Middle frontal gyrus (tissue), 1 donor: Measurements from ENCODE around the gene CDK5RAP2.
"Not testable (repeated sequence)": the region's sequence is repeated elsewhere in the genome, so short reads cannot be mapped to it uniquely, and the experiment has no call there.

Experiments
- DNase-seq: peaks from one replicate; pipeline ENCODE4 v3.0.0-alpha.2; 2015; ENCODE audit warnings: low spot score; ENCODE audit errors: extremely low spot score

The CDK5RAP2 gene

DNA sequence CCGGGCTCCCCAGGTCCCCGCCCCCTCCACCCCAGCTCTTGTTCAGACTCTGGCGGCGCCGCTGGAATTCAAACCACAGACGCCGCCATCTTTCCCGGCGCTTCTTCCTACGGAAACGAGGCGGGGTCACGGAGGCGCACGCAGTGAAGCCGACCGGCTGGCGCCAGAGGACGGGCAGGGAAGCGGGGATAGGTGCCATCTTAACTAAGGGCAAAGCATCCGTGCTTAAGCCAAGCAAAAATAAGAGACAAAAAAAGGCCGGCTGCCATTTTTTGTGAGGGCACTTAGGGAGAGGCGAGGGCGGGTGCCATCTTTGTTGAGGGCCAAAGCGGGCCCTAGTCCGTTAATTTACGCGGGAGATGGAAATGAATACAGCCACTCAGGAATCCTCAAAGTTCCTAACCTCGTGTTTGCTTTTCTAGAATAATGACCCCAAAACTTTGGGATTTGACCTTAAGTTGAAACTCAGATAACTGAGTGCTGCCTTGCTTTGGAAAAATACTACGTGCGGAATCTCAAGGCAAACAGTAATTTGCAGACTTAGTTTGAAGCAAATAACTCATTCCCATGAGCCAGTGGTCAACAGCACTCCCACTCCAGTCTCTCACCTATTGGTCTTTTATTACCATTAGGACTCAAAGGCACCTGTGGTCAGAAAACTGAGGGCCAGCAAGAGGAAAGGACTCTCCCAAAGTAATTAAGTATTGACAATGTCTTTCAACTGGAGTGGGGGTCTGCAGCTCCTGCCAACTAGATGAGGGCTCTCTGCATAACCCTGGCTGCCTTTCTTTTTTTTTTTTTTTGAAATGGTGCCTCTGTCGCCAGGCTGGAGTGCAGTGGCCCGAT lies at the start of gene CDK5RAP2:
CDK5RAP2 (minus strand) TSS at position 117 of the 846 bp plus-strand sequence. CDS start 189 bp downstream, outside the sequence.
- DNase-seq, result peak; percentile 98

DNA sequence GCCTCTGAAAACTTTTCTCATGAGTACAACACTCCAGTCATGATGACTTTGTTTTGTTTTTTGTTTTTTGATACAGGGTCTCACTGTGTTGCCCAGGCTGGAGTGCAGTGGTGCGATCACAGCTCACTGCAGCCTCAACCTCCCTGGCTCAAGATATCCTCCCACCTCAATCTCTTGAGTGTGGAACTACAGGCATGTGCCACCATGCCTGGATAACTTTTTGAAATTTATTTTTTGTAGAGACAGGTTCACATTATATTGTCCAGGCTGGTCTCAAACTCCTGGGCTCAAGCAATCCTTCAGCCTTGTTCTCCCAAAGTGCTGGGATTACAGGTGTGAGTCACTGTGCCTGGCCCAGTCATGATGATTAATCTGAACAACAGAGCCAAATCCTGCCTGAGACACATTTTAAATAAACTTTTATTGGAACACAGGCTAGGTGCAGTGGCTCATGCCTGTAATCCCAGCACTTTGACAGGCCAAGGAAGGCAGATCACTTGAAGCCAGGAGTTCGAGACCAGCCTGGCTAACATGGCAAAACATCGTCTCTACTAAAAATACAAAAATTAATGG lies 49.0 kb upstream of the CDK5RAP2 start:
- DNase-seq, result not testable (repeated sequence)

DNA sequence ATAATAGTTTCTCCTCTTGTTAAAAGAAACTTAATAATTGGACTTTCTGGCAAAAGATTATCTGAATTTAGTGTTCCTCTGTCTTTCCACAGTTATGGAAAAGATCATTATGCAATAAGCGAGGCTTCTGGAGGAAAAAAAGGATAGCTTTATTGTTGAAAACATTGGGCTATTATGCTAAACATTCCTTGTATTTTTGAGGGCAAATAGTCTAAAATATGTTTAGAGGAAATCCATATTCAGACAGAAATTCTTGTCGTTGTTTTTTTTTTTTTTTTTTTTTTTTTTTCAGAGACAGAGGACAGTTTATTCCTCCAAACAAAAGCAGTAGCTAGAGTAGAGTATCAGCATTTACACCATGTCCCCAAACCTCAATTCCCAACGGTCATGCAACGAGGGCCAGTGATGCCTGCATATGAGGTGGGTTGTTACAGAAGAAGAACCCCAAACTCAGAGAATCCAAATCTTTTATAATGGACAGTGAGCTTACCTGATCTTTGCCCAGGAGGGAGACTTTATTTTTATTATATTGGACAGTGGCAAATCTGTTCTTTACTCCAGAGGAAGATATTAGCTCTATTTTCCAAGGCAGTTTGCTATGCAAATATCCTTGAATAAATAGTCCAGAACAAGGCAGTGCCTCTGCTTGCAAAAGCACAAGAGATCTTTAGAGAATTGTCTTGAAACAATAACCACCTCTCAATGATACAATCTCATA lies 48.4 kb upstream of the CDK5RAP2 start:
- DNase-seq, result no peak

DNA sequence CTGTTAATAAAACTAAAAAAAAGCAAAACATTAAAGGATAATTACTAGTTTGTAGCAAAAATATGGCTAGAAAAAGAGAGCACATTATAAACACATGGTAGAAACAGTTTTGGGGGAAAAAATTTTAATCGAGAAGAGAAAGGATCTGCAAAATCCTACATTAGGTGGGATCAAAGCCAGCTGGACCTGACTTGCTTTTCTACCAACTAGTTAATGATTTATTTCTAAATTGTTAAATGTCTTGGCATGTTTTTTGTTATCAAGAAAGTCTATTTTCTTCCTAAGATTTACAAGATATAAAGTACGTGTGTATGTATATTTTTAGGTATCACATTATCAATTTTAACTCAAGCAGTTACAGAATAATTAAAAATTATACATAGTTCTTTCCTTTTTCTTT lies 47.1 kb upstream of the CDK5RAP2 start:
- DNase-seq, result no peak

DNA sequence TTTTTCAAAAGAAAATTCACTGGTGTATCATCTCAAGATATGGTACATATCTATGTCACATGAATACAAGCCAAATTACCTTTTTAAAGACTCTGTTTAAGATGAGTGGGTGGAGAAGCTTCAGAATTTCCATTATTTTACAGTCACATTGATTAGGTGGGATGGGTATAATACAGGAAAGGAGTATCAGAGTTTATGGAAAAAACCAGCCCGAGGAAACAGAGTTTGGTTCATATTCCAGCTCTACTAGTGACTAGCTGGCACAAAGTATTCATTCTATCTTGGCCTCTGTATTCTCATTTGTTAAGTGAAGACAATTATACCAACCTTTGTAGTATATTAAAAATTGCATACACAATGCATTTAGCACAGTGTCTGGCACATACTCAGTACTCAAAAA lies 46.5 kb upstream of the CDK5RAP2 start:
- no peak for DNase-seq

DNA sequence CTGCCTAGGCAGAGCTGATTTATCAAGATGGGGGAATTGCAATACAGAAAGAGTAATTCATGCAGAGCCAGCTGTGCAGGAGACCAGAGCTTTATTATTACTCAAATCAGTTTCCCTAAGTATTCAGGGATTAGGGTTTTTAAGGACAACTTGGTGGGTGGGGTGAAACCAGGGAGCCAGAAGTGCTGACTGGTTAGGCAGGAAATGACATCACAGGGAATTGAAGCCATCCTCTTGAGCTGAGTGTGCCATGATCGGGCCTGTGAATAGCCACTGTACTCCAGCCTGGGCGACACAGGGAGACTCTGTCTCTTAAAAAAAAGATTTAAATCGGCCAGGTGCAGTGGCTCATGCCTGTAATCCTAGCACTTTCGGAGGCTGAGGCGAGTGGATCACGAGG lies 45.3 kb upstream of the CDK5RAP2 start:
- no peak for DNase-seq

DNA sequence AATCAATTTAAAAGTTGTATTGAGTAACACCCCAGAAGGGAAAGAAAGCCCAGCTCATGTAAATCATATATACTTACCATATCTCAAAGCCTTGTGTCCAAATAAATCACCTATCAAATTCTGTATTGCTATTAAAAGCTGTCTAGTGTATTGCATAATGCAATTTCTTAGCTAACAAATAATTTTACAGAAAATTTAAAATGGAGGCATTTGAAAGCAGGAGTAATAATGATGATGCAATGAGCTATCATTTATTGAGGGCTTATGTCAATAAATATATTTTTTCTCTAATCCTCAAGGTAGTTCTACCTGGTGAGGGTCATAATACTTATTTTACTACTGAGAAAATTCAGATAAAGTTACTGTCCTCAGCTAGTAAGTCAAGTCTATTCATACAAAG lies 42.8 kb upstream of the CDK5RAP2 start:
- DNase-seq, result no peak

DNA sequence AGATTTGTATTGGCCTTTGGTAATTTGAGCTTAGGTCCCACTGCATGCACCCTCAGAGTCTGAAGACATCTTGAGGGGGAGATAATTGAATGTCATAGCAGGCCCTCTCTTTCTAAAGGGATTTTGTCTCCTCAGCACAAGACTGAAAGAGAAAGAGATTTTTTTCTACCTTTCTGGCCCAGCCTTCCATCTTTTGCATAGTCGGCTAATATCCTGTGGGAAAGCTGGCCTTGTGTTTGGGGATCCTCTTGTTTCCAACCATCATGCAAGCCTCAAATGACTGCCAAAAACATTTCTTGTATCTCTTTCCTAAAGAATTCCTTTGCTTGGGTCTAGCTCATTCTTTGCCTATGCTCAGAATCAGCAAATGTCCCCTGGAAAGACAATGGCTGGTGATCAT lies 42.0 kb upstream of the CDK5RAP2 start:
- no peak for DNase-seq

DNA sequence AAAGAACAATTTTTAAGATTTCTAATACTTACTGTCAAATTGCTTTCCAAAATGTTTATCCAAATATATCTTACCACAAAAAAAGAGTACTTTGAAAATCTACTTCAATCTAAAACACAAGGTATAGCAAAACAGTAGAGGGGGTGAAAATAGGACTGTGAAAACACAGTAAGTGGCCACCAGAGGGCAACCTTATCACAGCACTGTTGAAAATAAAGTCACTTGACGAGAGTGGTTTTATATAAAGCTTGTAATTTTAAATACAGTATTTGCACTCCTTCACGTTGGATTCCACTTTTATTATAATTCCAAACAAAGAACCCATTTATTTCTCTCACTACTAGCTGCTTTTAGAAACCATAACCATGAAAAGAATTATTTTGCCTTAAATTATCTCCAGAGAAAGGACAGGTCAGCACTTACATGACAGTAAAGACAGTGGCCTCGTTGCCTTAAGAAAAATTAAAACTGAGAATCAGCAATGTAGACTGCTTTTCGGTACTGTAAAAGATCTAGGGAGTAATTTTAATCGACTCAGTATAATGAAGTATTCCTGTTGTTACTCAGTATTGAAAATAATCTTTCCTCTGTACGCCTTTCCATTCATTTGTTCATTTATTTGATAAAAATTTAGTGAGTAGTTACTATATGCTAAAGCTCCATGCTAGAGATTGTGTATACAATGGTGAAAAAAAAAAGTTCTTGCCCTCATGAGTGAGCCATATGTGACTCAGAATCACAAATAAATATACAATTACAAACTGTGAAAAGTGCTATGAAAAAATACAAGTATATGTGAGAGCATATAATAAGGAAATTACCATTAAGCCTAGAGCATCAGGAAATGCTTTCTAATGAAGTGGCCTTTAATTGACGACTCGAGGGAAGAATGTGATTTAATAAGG lies 40.0 kb upstream of the CDK5RAP2 start:
- DNase-seq, result peak; percentile 58

DNA sequence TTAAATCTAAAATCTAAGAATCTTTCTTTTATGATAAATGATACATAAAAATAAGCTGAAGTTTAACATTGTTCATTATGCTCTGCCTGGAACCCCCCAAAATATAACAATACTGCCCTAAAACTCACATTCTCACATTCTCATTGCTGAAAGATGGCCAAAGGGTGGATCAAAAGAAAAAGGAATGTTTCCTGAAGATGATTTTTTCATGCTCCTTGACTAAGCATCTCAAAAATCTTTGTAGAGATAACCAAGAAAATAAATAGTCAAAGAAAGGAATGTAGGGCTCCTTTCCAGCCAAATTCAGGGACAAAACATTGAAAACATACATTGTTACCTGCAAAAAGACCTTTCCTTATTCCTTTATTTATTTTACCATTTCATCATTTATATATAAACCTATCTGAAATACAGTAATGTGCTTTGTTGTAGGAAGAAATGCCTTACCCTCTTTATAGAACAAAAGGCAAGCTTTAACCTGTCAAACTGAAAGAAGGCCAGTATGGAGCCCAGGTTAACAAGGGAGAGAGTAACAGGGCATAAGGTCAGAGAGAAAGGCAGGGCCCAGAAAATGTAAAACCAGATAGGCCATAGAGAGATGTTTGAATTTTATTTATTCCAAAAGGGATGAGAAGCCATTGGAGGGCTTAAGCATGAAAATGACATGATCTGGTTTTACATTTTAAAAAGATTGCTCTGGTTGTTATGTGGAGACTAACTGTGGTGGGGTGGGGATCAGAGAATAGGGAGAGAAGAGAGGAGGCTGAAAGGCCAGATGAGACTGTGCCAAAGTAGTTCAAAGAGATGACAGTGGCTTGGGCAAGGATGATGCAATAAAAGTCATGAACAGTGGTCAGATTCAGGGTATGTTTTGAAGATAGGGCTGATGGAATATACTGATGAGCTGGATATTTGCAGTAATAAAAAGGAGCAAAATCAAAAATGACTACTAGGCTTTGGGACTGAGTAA lies 37.3 kb upstream of the CDK5RAP2 start:
- DNase-seq, result no peak

DNA sequence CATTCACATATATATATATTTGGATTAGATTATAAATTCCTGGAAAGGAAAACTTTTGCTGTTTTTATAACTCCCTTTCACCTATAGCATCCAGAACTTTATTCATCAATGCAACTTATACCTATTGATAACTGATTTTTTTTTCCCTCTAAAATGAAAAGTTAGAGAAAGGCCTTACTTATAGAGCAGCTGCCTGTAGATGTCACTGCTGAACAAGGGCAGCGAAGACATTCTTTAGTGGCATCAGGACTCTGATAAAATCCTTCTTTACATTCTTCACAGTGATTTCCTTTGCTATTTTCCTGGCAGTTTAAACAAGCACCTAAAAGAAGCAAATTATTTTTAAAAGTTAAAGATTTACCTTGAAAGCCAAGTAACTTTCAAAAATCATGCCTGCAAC lies 32.3 kb upstream of the CDK5RAP2 start:
- no peak for DNase-seq

DNA sequence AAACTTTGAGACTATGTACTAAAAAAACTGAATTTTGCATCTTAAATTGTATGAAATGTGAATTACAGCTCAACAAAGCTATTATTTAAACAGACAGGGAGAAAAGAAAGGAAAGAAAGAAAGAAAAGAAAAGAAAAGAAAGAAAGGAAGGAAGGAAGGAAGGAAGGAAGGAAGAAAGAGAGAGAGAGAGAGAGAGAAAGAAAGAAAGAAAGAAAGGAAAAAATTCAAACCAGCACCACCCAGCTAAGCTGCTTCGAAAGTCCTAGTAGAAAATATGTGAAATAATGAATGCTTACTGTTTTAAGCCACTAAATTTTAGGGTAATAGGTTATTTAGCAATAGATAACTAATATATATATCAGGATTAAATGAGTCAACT lies 31.7 kb upstream of the CDK5RAP2 start:
- DNase-seq, result no peak

DNA sequence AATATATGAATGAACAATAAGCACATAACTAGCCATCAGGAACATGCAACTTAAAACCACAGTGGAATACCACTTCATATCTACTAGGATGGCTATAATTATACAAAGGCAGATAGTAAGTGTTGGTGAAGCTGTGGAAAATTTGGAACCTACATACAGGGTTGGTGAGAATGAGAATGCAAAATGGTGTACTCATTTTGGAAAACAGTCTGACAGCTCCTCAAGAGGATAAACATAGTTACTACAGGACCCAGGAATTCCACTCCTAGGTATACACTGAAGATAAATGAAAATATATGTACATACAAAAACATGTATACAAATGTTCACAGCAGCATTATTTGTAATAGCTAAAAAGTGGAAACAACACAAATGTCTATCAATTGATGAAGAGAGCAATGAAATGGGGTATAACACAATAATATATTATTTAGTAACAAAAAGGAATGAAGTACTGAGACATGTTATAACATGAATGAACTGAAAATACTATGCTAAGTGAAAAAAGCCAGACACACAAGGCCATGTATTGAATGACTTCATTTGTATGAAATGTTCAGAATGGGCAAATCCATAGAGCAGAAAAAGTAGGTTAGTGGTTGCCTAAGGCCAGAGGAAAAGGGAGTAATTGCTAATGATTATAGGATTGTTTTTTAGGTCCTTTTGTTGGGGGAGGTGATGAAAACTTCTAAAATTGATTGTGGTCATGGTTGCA lies 31.2 kb upstream of the CDK5RAP2 start:
- no peak for DNase-seq

DNA sequence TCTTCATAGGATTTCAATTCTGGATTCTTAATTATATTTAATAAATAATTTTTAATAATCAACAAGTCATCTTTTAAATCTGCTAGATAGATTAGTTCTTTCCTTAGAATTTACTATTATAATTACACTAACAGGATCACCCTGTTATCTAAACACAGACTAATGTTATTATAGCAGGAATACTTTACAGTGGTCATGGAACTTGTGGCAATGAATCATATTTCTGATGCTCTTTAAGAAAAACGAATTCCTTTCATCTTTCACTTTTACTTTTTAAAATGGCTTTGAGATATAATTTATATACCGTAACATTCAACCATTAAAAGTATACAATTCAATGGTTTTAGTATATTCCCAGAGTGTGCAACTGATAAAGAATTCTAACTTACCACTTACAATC lies 29.7 kb upstream of the CDK5RAP2 start:
- DNase-seq, result no peak

DNA sequence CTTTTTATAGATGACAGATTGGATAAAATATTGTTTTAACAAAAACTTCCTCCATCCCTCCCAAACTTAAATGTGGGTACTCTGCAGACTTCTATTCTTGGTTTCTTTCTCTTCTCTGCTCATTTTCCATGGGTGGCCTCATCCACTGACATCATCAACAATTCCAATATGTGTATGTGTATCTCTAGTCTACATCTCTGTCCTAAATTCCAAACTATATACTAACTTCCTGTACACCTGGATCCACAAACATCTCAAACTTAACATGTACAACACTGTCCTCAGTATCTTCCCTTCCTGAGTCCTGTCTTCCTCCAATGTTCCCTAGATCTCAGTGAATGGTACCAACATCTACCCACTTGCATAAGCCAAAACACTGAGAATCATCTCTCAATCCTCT lies 28.5 kb upstream of the CDK5RAP2 start:
- no peak for DNase-seq

DNA sequence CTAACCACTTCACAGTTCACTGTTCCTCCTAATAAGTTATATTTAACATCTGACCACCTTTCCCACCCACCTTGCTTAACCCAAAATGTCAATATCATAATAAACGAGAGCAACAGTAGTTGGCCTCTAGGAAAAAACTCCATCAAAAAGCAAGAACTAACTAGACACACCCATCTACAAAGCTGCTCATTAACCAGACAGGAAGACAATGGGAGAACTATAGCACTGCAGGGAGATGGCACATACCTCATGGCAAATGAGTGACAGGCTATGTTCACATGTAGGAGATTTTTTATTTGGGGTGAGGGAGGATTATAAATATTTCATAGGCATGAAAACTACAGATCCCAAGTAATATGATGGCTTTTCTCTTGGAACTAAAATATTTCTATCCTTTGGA lies 23.6 kb upstream of the CDK5RAP2 start:
- DNase-seq, result no peak

DNA sequence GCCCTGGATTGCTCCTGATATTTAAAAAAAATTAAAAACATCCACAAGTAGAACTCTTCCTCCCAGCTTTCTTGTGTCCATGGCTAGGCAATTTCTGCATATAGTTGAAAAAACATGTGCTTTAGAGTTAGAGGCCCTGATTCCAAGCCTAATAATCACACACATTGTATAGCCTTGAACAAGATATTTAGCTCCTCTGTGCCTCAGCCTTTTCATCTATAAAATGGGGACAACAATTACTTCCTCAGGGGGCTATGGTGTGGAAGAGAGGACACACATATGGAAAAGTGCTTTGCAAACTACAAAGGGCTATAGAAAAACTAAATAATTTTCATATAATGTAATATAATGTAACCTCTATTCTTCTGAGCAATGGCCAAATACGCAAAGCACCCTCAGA lies 23.0 kb upstream of the CDK5RAP2 start:
- no peak for DNase-seq

DNA sequence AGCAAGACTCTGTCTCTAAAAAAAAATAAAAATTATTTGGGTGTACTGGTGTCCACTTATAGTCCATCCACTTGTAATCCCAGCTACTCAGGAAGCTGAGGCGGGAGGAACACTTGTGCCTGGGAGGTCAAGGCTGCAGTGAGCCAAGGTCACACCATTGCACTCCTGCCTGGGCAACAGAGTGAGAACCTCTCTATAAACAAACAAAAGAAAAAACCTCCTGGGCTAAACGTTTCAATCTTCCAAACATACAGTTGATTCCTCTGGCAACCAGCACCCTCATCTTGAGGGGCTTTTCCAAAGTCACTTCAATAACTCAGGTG lies 13.9 kb upstream of the CDK5RAP2 start:
- DNase-seq, result no peak

DNA sequence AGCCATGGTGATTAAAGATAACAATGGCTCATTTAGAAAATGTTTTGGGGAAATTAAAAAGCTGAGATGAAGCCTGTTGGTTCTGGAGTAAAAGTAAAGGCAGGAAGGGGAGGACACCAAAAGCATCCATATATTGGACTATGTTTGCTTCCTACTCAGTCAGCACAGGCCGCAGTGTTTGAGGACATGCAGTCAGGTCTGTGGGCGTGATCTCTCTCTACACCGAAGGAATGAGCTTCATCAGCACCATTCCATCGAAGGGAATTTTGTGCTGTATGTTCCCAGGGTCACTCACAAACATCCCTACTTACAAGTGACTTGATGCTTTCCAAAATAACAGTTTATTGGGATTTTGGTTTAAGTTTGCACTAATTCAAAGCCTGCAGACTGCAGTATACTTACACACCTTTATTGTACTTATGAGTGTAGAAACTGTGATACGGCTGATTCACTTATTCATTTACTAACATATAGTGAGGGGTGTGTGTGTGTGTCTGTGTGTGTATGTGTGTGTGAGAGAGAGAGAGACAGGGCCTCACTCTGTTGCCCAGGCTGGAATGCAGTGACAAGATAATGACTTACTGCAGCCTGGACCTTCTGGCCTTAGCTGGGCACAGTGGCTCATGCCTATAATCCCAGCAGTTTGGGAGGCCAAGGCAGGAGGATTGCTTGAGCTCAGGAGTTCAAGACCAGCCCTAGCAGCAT lies 13.4 kb upstream of the CDK5RAP2 start:
- no peak for DNase-seq
